Coronary artery (tissue), 2 donors: ENCODE measurements around the gene ARPIN.

Source experiments
- DNase-seq: peaks from one replicate; pipeline ENCODE4 v3.0.0-alpha.2; 2017; ENCODE audit warnings: low spot score
- H3K27ac ChIP-seq, 2 donors: fragments of 200-600 bp; sonication (generic); one replicate each; pipeline ENCODE4 v1.5.1; 2016 to 2019
- H3K4me3 ChIP-seq: fragments of 200-600 bp; sonication (generic); 2 replicates; pipeline ENCODE4 v1.5.1; 2016; ENCODE audit warnings: mild to moderate bottlenecking, moderate library complexity
- CTCF ChIP-seq: fragments of 200-600 bp; sonication (generic); IDR thresholded peaks from one replicate; pipeline ENCODE4 v1.5.1; 2019; ENCODE audit warnings: antibody characterized with exemption

Gene ARPIN

GRCh38 chr15:89852342-89852995, 60.3 kb downstream of the ARPIN start:
- no peak for TF ChIP-seq CTCF
- no peak overlapping the region for H3K27ac ChIP-seq
- H3K4me3 ChIP-seq = no peak overlapping the region
- DNase-seq = no peak

- no peak for DNase-seq
- Histone ChIP-seq H3K27ac (no peak overlapping the region), H3K4me3 (no peak overlapping the region)
- TF ChIP-seq CTCF = no peak
Measured at GRCh38 chr15:89851673-89852341, 60.9 kb downstream of the ARPIN start.

DNA sequence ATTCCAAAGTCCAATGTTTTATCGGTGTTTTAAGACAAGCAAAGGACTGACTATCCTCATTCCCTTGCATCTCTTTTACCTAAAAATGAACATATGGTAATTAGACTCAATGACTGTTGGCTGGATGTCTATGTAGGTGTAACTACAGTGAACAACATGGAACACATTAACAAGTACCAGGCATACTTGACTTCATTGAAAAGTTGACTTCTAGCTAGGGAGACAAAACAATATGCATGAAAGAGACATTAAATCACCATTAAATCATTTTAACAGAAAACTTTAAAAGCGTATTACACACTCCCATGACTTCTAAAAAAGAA, 63.8 kb downstream of the ARPIN start:
- Histone ChIP-seq H3K4me3 (no peak overlapping the region), H3K27ac (peak overlapping the region in 1 of 2 donors; percentile 42)
- no peak for TF ChIP-seq CTCF
- DNase-seq = no peak

DNA sequence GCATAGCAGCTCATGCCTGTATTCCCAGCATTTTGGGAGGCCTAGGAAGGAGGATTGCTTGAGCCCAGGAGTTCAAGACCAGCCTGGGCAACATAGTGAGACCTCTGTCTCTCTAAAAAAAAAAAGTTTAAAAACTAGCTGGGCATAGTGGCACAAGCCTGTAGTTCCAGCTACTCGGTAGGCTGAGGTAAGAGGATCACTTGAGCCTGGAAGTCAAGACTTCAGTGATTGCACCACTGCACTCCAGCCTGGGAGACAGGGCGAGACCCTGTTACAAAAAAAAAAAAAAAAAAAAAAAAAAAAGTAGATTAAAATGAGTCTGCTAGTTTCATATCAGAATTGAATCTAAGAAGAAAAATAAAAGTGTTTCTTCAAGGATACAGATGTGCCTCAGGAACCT, 65.7 kb downstream of the ARPIN start:
- H3K4me3 ChIP-seq = no peak overlapping the region
- DNase-seq = no peak
- H3K27ac ChIP-seq = no peak overlapping the region
- TF ChIP-seq CTCF = no peak

DNA sequence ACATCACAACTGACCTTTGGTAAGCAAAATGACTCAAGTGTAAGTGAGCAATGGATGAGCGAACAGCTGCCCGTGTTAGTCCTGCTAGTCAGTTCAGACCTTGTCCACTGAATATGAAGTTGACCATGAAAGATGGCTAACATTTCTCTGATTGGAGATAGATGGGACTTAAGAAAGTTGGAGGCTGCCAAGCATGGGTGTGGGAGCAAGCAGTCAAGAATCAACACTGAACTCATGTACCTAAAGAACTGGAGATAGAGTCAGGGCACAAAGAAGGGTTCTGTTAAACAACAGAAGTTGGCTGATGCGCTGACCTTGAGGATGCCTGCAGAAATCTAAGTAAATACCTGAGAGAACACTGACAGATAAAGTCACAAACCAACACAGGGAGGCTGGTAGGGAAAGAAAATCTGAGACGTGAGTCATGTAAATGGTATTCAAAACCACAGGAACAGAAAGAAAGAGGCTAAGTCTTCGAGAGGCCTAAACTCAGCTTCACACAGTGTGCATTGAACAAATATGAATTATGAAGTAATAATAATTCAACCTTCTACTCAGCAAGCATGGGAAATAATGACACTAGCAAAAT, 67.4 kb downstream of the ARPIN start:
- no peak for DNase-seq
- peak overlapping the region in 1 of 2 donors; percentile 46 for H3K27ac ChIP-seq
- TF ChIP-seq CTCF = no peak
- H3K4me3 ChIP-seq = no peak overlapping the region
